ENCODE results near the gene ARRDC3.
"Not testable (repeated sequence)": the region's sequence is repeated elsewhere in the genome, so short reads cannot be mapped to it uniquely, and the experiment has no call there.

ARRDC3 gene

DNA sequence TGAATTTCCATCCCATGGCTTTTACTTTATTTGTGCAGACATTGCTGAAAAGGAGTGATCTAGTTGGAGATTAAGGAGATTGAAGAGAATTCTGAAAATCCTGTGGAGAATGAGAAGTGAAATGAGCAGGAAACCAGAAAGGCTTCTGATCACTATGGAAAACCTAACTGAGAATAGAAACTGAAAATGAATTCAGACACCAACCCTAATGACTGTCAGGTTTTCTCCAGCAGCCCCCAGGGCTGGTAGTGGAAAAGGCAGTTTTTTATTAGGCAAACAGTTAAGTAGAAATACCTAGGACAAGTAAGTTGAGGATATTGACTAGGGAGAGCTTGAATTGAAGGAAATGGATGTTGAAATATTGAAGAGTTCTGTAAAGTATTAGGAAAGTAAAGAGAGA is 14.7 kb upstream of the ARRDC3 start:
- Histone ChIP-seq H3K9me3 (ENCODE audit: low read length) (no peaks in the 10 kb centered on the region), H3K27ac (ENCODE audit: low read depth, low read length, poor library complexity, severe bottlenecking) (no peak overlapping the region), H3K27me3 (ENCODE audit: insufficient read depth, low read length) (no peaks in the 10 kb centered on the region), H3F3A (ENCODE audit: insufficient read depth, low read length) (no peaks in the 10 kb centered on the region), H3K4me3 (ENCODE audit: low read depth, low read length, poor library complexity, severe bottlenecking) (no peak overlapping the region), H3K36me3 (ENCODE audit: insufficient read depth, low read length) (no peaks in the 10 kb centered on the region), H3K9me2 (ENCODE audit: low read depth, low read length) (no peaks in the 10 kb centered on the region), H2AFZ (ENCODE audit: low read length) (no peak overlapping the region), H3K4me2 (ENCODE audit: low read length) (no peak overlapping the region), H3K79me2 (ENCODE audit: insufficient read depth, low read length) (no peaks in the 10 kb centered on the region), H3K4me1 (ENCODE audit: insufficient read depth, low read length, severe bottlenecking) (no peaks in the 10 kb centered on the region), H4K20me1 (ENCODE audit: insufficient read depth, low read length) (no peaks in the 10 kb centered on the region), H3K9ac (ENCODE audit: low read length) (no peak overlapping the region)
- TF ChIP-seq CTCF (IDR thresholded peaks at IDR 0.05; ENCODE audit: low read length) (no peak), EZH2 (IDR thresholded peaks at IDR 0.05; ENCODE audit: borderline replicate concordance, low read length) (no peak)

GRCh38 chr5:91390268-91390667 is 7.2 kb upstream of the ARRDC3 start:
- TF ChIP-seq EZH2 (IDR thresholded peaks at IDR 0.05; ENCODE audit: borderline replicate concordance, low read length) (no peak), CTCF (IDR thresholded peaks at IDR 0.05; ENCODE audit: low read length) (no peak)
- Histone ChIP-seq H3K36me3 (ENCODE audit: insufficient read depth, low read length) (no peaks in the 10 kb centered on the region), H3K4me3 (ENCODE audit: low read depth, low read length, poor library complexity, severe bottlenecking) (no peak overlapping the region), H3K27me3 (ENCODE audit: insufficient read depth, low read length) (no peaks in the 10 kb centered on the region), H3K9me3 (ENCODE audit: low read length) (no peaks in the 10 kb centered on the region), H3K27ac (ENCODE audit: low read depth, low read length, poor library complexity, severe bottlenecking) (no peak overlapping the region), H3K4me2 (ENCODE audit: low read length) (no peak overlapping the region), H3K9ac (ENCODE audit: low read length) (no peak overlapping the region), H3K4me1 (ENCODE audit: insufficient read depth, low read length, severe bottlenecking) (no peaks in the 10 kb centered on the region), H2AFZ (ENCODE audit: low read length) (no peak overlapping the region), H3K79me2 (ENCODE audit: insufficient read depth, low read length) (no peaks in the 10 kb centered on the region), H4K20me1 (ENCODE audit: insufficient read depth, low read length) (no peaks in the 10 kb centered on the region), H3F3A (ENCODE audit: insufficient read depth, low read length) (no peaks in the 10 kb centered on the region), H3K9me2 (ENCODE audit: low read depth, low read length) (no peaks in the 10 kb centered on the region)

DNA sequence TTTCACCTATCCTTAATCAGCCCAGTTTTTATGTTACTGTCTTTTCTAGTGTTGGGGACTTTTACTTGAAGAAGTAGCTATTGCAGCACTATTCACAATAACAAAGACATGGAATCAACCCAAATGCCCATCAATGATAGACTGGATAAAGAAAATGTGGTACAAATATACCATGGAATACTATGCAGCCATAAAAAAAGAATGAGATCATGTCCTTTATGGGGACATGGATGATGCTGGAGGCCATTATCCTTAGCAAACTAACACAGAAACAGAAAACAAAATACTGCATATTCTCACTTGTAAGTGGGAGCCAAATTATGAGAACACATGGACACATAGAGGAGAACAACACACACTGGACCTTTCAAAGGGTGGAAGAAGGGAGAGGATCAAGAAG is 6.4 kb upstream of the ARRDC3 start:
- H3K4me3 ChIP-seq (ENCODE audit: low read depth, low read length, poor library complexity, severe bottlenecking); H3K9me2 ChIP-seq (ENCODE audit: low read depth, low read length); H3K27me3 ChIP-seq (ENCODE audit: insufficient read depth, low read length); H3F3A ChIP-seq (ENCODE audit: insufficient read depth, low read length); H3K79me2 ChIP-seq (ENCODE audit: insufficient read depth, low read length); H3K27ac ChIP-seq (ENCODE audit: low read depth, low read length, poor library complexity, severe bottlenecking); H3K4me2 ChIP-seq (ENCODE audit: low read length); H3K9ac ChIP-seq (ENCODE audit: low read length); H3K4me1 ChIP-seq (ENCODE audit: insufficient read depth, low read length, severe bottlenecking); H2AFZ ChIP-seq (ENCODE audit: low read length); H3K36me3 ChIP-seq (ENCODE audit: insufficient read depth, low read length); H4K20me1 ChIP-seq (ENCODE audit: insufficient read depth, low read length); H3K9me3 ChIP-seq (ENCODE audit: low read length): not testable (repeated sequence)

DNA sequence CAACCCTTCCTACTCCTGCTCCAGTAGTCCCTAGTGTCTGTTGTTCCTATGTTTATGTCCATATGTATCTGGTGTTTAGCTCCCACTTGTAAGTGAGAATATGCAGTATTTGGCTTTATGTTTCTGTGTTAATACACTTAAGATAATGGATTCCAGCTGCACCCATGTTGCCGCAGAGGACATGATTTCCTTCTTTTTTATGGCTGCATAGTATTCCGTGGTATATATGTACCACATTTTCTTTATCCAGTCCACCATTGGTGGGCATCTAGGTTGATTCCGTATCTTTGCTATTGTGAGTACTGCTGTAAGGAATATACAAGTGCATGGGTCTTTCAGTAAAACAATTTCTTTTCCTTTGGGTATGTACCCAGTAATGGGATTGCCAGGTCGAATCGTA is 5.2 kb upstream of the ARRDC3 start:
- H3K9ac ChIP-seq (ENCODE audit: low read length), result no peak overlapping the region
- H2AFZ ChIP-seq (ENCODE audit: low read length), result no peak overlapping the region
- no peaks in the 10 kb centered on the region for H3K9me3 ChIP-seq (ENCODE audit: low read length)
- peaks cover 10% of the 10 kb centered on the region for H3K4me1 ChIP-seq (ENCODE audit: insufficient read depth, low read length, severe bottlenecking)
- H3K36me3 ChIP-seq (ENCODE audit: insufficient read depth, low read length), result no peaks in the 10 kb centered on the region
- 0 out of 2 replicates have a peak, but pooled peaks cover 3% of the 10 kb centered on the region for H3F3A ChIP-seq (ENCODE audit: insufficient read depth, low read length)
- TF ChIP-seq EZH2 (IDR thresholded peaks at IDR 0.05; ENCODE audit: borderline replicate concordance, low read length) (no peak), CTCF (IDR thresholded peaks at IDR 0.05; ENCODE audit: low read length) (no peak)
- H3K9me2 ChIP-seq (ENCODE audit: low read depth, low read length), result no peaks in the 10 kb centered on the region
- H3K27me3 ChIP-seq (ENCODE audit: insufficient read depth, low read length), result no peaks in the 10 kb centered on the region
- no peak overlapping the region for H3K4me2 ChIP-seq (ENCODE audit: low read length)
- H4K20me1 ChIP-seq (ENCODE audit: insufficient read depth, low read length), result no peaks in the 10 kb centered on the region
- no peak overlapping the region for H3K4me3 ChIP-seq (ENCODE audit: low read depth, low read length, poor library complexity, severe bottlenecking)
- H3K79me2 ChIP-seq (ENCODE audit: insufficient read depth, low read length), result no peaks in the 10 kb centered on the region
- no peak overlapping the region for H3K27ac ChIP-seq (ENCODE audit: low read depth, low read length, poor library complexity, severe bottlenecking)
